ENCODE results near the gene LOXHD1.

GRCh38 chr18:46434629-46435028 is 222.4 kb downstream of the LOXHD1 start:
- no peak for TF ChIP-seq POLR2A (IDR thresholded peaks at IDR 0.05; ENCODE audit: low read depth, low read length)
- TF ChIP-seq, protein P1, sequence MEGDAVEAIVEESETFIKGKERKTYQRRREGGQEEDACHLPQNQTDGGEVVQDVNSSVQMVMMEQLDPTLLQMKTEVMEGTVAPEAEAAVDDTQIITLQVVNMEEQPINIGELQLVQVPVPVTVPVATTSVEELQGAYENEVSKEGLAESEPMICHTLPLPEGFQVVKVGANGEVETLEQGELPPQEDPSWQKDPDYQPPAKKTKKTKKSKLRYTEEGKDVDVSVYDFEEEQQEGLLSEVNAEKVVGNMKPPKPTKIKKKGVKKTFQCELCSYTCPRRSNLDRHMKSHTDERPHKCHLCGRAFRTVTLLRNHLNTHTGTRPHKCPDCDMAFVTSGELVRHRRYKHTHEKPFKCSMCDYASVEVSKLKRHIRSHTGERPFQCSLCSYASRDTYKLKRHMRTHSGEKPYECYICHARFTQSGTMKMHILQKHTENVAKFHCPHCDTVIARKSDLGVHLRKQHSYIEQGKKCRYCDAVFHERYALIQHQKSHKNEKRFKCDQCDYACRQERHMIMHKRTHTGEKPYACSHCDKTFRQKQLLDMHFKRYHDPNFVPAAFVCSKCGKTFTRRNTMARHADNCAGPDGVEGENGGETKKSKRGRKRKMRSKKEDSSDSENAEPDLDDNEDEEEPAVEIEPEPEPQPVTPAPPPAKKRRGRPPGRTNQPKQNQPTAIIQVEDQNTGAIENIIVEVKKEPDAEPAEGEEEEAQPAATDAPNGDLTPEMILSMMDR (conservative IDR thresholded peaks at IDR 0.05; ENCODE audit: low read depth, low read length): no peak
- no peak for TF ChIP-seq CHD1 (IDR thresholded peaks at IDR 0.05; ENCODE audit: low read depth, low read length)
- TF ChIP-seq MAFK (IDR thresholded peaks at IDR 0.05; ENCODE audit: low read depth, low read length): no peak
- TF ChIP-seq SMC3 (IDR thresholded peaks at IDR 0.05; ENCODE audit: low read depth, low read length): no peak
- no peak for TF ChIP-seq CEBPB (IDR thresholded peaks at IDR 0.05; ENCODE audit: low read depth, low read length)
- no peak for TF ChIP-seq RAD21 (IDR thresholded peaks at IDR 0.05; ENCODE audit: low read length)
- no peak for TF ChIP-seq MAZ (IDR thresholded peaks at IDR 0.05; ENCODE audit: borderline replicate concordance, low read depth, low read length)
- no peak for TF ChIP-seq FOS (IDR thresholded peaks at IDR 0.05; ENCODE audit: low read depth, low read length)
- TF ChIP-seq BHLHE40 (IDR thresholded peaks at IDR 0.05; ENCODE audit: low read depth, low read length): no peak
- TF ChIP-seq RCOR1 (IDR thresholded peaks at IDR 0.05; ENCODE audit: insufficient replicate concordance, low read length): no peak
